ENCODE measurements around the gene LENEP.

Gene LENEP

GRCh38 chr1:155035936-155036335 is 42.5 kb downstream of the LENEP start:
- FAIRE-seq (no peak), DNase-seq (ENCODE audit: insufficient read length, low spot score) (no peak)
- TF ChIP-seq, protein P1, sequence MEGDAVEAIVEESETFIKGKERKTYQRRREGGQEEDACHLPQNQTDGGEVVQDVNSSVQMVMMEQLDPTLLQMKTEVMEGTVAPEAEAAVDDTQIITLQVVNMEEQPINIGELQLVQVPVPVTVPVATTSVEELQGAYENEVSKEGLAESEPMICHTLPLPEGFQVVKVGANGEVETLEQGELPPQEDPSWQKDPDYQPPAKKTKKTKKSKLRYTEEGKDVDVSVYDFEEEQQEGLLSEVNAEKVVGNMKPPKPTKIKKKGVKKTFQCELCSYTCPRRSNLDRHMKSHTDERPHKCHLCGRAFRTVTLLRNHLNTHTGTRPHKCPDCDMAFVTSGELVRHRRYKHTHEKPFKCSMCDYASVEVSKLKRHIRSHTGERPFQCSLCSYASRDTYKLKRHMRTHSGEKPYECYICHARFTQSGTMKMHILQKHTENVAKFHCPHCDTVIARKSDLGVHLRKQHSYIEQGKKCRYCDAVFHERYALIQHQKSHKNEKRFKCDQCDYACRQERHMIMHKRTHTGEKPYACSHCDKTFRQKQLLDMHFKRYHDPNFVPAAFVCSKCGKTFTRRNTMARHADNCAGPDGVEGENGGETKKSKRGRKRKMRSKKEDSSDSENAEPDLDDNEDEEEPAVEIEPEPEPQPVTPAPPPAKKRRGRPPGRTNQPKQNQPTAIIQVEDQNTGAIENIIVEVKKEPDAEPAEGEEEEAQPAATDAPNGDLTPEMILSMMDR (IDR thresholded peaks at IDR 0.05; ENCODE audit: insufficient read depth, missing control alignments), result no peak

DNA sequence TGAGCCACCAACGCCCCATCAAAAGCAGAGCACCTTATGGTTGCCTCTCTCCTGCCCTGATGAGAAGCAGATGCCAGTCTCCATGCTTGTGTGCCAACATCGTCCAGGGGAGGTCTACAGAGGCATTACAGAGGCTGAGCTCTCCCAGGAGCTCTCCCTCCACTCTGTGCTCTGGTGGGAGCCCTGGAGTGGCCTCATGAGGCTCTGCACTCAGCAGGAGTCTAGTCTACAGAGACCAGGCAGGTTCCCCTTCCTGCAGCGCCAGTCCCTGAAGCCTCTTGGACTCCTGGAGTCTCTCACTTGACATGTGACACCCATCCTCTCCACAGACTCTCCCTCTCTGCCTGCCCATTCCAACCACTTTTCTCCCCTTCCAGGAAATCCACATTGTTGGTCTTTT is 43.7 kb downstream of the LENEP start:
- TF ChIP-seq, protein P1 (IDR thresholded peaks at IDR 0.05; ENCODE audit: insufficient read depth, missing control alignments), result no peak
- no peak for FAIRE-seq

GRCh38 chr1:155037851-155038441 is 44.6 kb downstream of the LENEP start:
- no peak for DNase-seq (ENCODE audit: insufficient read length, low spot score)
- no peak for FAIRE-seq
- TF ChIP-seq, protein P1 (IDR thresholded peaks at IDR 0.05; ENCODE audit: insufficient read depth, missing control alignments), result no peak

More for the DNA sequence above, 43.7 kb downstream of the LENEP start:
- no peak for DNase-seq (ENCODE audit: insufficient read length, low spot score)

- FAIRE-seq, result no peak
Measured at GRCh38 chr1:155038602-155039307, 45.4 kb downstream of the LENEP start.

DNA sequence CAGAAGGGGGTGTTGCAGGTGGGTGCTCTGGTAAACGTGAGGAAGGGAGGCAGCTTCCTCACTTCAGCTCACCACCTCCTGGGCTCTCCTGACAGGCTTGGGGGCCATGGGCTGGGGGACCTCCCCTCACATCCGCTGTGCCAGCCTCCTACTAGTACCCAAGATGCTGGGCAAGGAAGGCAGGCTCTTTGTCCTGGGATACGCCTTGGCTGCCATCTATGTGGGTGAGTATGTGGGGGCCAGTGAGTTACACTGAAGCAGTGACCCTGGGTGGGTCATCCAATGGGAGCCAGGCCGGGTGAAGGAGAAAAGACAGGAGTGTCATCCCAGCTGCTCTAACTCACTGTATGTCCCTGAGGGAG is 45.9 kb downstream of the LENEP start:
- TF ChIP-seq, protein P1 (IDR thresholded peaks at IDR 0.05; ENCODE audit: insufficient read depth, missing control alignments), result no peak
- FAIRE-seq (no peak), DNase-seq (ENCODE audit: insufficient read length, low spot score) (no peak)

More at GRCh38 chr1:155038602-155039307, 45.4 kb downstream of the LENEP start:
- TF ChIP-seq, protein P1 (IDR thresholded peaks at IDR 0.05; ENCODE audit: insufficient read depth, missing control alignments), result no peak
- no peak for DNase-seq (ENCODE audit: insufficient read length, low spot score)

DNA sequence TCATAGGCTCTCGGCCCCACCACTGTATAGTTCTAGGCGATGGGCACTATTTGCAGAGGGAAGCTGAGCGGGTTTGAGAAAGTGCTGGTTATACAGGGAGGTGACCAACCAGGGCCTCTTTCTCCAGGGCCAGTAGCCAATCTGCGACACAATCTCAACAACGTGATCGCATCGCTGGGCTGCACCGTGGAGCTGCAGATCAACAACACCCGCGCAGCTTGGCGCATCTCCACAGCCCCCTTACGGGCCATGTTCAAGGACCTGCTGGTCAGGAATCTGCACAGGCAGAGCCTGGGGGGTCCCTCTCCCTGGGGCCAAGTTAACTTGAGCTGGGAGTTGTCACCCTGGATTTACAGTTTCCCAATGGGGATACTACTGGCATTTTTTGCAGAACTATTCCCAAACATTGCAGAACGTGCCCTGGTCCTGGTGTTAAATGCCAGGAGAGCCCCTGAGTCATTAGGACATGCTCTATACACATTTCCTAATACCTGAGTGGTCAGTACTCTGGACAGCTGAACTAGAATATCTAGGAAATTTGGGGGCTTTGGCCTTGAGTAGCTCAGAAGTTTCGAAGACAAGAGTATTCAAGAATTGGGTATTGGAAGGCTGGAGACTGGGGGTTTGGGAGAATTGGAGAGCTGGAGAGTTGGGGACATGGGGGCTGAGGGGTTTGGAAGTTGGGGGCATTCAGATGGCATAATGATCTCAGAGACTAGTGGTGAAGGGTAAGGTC is 47.1 kb downstream of the LENEP start:
- FAIRE-seq (no peak), DNase-seq (ENCODE audit: insufficient read length, low spot score) (no peak)

More for the DNA sequence above, 47.1 kb downstream of the LENEP start:
- TF ChIP-seq, protein P1 (IDR thresholded peaks at IDR 0.05; ENCODE audit: insufficient read depth, missing control alignments), result no peak
